GF-D8 (cell line): ENCODE measurements around the gene ADAMTSL2.

Experiments used
- DNase-seq: peaks from one replicate; lab custom pipeline; 2025; lab: John Stamatoyannopoulos, UW

ADAMTSL2 gene

DNA sequence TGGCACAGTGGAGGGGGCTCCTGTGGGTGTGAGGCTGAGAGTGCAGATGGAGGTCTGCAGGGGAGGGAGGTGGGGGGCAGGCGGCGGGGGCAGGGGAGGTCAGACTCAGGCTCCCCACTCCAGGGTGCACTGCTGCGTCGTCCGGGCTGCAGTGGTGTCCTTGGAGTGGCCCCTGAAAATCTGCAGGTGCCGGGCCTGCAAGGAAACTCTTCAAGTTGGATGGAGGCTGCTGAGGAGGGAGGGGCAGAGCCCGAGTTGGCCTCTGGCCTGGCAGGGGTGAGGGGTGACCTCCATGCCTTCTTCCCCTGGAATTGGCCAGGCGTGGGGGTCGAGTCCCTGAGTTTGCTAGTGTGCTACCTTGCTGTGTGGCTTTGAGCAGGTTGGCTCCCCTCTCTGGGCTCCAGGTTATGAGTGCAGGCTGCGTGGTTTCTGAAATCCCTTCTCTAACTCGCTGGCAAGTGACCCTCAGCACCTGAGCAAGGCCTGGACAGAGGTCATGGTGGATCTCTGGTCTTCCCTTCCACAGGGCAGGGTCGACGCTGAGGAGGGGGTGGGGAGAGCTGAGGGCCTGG is 888 bp downstream of the ADAMTSL2 start:
- DNase-seq: no peak

DNA sequence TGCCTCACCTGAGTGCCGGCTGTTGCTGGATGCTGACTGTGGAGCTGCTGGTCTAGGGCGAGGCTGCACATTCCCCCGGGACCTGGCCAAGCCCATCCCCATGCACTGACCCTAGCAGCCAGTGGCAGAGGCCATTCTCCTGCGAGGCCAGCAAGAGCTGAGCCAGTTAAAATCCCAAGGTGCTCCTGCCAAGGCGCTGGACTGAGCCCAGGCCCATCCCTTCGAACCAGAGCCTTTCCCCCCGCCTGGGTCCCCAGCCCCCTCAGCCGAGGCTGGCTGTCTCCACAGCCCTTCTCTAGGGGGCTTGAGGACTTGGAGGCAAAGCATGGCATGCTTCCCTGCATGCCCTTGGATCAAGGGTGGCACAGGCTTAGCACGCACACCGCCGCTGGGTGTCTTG is 1.6 kb downstream of the ADAMTSL2 start:
- DNase-seq: no peak

DNA sequence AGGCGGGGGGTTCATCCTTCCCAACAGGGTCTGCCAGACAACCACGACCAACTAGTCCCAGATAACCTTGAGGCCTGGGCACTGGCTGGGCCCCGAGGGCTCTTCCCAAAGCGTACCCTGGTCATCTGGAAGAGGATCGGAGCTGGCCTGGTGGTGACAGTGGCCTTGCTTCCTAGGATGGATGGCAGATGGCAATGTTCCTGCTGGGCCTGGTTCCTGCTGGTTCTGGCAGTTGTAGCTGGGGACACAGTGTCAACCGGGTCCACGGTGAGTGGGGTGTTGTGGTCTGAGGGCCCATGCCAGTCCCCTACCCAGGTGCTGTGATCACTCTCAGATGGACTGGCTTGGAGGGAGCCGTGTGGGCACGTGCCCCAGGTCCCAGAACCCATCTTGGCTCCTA is 2.0 kb downstream of the ADAMTSL2 start:
- DNase-seq: no peak

DNA sequence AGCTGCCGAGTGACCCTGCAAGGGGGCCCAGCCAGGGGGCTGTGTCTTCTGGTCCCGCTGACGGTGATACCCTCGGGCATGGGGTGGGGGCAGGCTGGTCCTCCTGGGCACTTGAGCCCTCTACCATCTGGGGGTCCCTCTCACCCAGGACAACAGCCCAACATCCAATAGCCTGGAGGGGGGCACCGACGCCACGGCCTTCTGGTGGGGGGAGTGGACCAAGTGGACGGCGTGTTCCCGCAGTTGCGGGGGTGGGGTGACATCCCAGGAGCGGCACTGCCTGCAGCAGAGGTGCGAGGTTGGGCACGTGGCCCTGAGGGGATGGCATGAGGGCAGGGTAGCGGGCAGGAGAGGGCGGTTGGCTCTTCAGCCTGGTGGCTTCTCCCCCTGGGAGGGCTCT is 2.8 kb downstream of the ADAMTSL2 start:
- no peak for DNase-seq

DNA sequence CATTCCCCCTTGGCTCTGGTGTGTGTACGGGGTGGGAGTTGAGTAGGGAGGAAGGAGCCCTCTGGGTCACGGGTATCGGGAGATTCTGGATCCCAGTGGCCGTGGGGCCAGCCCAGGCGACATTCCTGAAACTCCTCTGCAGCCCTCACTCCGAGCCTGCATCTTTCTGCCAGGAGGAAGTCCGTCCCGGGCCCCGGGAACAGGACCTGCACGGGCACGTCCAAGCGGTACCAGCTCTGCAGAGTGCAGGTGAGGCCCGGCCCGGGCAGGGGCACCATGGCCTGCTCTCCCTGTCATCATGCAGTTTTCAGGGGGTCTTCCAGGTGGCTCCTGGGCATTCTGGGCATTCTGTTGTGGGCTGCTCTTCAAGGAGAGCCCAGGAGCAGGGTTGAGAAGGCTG is 3.7 kb downstream of the ADAMTSL2 start:
- no peak for DNase-seq

DNA sequence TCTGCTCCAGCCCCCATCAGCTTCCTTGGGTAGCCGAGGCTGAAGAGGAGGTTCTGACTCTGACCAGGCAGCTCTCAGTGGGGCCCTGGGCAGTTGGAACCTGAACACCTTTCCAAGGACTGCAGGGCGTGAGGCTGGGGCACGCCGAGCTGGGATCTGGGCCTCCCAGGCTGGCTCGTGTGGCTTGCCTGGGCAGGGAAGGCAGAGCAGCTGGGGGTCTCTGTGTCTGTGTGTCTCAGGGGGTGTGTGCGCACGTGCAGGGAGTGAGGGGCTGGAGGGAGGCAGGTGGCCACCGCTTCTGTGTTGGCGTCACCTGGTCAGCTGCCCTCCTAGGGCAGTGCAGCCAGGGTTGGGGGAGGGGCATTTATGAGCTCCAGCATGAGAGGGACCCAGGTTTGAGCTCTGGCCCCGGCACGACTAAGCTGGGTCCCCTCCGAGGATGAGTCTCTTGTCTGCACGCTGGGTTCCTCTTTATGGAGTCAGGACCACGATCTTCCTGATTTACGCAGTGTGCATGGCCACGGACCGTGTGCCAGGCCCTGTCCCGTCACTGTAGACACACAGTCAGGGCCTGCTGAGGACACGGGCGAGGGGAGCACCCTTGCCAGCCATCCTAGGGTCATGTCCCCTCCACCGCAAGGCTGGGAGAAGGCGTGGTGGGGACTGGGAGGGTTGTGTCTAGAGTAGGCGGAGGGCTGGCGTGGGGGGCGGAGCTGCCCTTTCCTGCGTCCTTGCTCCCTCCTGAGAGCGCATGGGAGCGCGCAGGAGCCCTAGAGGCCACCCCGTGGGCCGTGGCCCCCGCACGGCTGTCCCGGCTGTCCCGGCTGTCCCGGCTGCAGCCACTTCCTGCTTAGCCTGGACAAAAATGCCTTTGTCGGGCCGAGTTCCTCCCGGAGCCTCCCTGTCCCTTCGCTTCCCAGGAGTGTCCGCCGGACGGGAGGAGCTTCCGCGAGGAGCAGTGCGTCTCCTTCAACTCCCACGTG is 4.6 kb downstream of the ADAMTSL2 start:
- no peak for DNase-seq

DNA sequence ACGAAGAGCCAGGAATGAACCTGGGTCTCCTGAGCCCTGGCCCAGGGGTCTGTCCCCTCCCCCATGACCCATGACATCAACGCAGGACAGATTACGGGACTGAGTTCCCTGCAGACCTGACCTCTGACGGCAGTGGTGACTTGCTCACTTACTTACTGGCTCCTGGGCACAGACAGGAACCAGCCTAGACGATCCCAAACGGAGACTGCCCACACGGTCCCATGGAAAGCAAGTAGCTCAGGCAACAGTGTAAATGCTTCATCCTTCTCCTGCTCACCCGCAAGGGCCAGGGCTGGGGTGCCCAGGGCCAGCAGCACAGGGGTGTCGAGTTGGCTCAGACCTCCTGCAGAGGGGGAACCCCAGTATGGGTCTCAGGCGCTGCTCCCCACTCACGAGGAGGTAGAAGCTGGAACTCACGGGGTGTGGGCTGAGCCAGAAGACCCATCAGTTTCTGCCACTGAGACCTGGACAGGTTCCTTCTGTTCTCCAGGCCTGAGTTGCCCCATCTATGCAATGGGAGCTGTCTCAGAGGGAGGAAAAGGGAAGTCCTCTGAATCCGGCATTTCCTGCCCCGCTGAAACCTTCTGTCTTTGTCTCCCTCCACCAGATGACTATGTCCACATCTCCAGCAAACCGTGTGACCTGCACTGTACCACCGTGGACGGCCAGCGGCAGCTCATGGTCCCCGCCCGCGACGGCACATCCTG is 5.6 kb downstream of the ADAMTSL2 start:
- DNase-seq: no peak

DNA sequence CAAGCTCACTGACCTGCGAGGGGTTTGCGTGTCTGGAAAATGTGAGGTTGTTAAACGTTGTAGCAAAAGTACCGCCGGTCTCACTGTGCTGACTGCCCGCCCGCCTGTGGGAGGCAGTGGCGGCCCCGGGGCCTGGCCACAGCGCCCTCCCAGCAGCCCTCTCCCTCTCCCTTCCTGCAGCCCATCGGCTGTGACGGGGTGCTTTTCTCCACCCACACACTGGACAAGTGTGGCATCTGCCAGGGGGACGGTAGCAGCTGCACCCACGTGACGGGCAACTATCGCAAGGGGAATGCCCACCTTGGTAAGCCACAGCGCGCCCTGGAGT is 6.2 kb downstream of the ADAMTSL2 start:
- DNase-seq: no peak

DNA sequence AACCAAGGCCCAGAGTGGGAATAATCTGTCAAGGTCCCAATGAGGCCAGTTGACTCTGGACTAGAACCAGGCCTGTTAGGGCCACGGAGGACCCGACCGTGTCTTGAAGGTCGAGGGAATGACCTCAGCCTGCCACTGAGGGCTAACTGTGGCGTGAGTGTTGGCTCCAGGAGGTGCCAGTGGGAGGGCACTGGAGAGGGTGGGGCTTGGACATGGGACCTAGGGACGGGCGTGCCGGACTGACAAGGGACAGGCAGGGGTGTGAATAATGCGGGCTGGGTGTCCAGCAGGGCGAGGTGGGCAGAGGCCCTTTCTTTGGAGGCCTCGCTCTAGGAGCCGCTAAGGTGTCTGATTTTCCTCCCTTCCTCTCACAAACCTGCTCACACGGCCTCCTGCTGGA is 7.5 kb downstream of the ADAMTSL2 start:
- no peak for DNase-seq

DNA sequence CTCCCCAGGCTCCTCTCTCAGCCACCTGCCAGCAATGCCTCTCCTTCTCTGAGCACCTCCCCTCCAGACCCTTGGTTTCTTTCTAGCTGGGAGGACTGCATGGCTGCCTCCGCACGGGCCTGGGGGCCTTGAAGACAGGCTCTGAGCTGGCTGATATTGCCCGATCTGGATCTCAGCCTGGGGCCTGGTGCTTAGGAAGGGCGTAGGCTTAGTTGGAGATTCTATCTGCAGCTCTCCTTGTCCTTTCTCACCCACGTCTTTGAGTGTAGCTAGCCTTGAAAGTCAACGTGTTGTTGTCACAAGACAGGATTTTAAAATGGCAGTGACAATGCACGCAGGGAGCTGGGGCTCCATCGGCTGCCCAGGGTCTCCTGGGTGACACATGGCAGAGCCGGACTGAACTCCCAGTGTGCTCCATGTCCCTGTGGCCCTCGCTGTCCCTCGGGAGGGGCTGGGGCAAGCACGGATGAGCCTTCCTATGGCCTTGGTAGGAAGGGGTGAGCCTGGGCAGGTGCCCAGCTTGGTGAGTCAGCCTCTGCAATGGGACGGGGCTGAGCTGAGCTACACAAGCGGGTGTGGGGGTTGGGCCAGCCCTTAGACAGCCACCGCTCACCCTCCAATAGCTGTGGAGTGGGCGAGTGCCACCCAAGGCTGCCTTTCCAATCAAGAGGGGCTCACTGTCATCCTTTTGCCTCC is 9.4 kb downstream of the ADAMTSL2 start:
- no peak for DNase-seq

DNA sequence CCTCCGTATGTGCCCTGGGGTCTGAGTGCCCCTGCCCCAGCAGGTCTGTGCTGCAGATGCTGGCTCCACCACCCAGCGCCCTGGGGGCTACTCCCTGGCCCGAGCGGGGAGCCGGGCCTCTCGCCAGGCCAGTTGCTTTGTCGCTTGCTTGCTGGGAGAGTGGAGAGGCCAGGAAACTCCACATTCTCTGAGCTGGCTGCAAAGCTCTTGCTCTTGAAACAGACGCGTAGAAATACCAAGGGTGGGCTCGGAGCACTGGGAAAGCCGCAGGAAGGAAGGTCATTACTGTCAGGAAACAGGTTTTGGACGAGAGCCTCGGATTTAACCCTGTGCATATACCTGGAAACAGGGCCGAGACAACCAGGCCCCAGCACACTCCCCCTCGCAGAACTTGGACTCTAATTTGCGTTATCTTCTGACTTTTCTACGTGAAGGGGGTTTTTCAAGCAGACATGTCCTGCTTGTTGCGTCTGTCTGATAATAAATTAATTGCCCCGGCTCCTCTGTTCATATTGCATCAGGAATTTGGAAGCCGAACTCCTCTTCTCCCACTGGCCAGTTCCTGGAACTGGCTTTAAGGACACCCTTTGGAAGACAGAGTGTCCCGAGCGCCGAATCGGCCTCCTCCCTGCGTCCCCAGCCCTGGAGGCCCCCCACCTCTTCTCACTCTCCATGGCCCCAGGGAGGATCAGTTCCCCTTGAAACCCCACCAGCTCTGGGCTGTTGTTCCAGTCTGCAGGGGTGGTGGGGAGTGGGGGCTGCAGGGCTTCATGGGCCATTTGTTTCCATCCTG is 11.2 kb downstream of the ADAMTSL2 start:
- no peak for DNase-seq

DNA sequence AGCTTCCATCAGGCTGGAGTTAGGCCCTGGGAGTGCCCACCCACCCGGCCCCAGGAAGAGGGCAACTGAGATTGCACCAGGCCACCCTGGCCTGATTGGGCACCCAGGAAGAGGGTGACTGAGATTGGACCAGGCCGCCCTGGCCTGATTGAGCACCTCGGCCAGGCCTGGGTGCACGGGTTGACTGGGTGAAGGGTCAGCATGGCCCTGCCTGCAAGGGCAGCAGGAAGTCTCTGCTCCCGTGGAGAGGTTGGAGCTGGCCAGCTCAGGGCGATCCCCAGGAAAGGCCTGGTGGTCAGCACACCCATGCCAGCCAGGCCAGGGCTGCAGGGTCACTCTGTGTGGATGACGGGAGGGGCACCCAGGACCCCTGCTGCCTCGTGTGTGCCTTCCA is 11.8 kb downstream of the ADAMTSL2 start:
- DNase-seq: no peak

DNA sequence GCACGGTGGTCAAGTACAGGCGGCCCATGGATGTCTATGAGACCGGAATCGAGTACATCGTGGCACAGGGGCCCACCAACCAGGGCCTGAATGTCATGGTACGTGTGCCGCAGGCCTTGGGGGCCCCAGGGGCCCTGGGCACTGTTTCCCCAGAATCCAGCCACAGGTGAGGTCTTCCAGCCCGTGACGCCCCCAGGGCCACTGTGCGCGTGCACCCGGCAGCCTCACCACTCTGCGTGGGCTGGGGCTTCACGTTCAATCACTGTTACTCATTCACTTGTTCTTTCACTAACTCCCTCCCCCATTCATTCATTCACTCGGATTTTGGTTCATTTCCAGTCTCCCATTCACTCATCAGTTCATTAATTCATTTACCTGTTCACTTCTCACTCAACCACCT is 12.6 kb downstream of the ADAMTSL2 start:
- no peak for DNase-seq

DNA sequence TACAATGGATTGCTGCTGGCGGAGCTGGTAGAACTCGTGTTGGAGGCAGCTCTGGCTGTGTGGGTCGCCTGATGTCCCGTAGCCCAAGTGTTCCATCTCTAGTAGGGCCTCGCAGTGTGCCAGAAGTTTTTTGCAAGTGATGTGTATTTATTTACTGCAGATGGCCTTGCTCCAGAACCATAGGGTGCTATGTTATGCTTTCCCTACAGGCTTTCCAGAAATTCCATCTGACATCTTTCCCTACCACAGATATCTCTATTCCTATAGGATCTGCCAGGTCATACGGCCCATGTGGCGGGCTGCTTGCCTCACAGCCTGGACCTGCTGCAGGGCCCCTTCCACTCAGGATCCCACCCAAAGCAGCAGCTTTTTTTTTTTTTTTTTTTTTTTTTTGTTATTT is 16.9 kb downstream of the ADAMTSL2 start:
- DNase-seq: no peak

DNA sequence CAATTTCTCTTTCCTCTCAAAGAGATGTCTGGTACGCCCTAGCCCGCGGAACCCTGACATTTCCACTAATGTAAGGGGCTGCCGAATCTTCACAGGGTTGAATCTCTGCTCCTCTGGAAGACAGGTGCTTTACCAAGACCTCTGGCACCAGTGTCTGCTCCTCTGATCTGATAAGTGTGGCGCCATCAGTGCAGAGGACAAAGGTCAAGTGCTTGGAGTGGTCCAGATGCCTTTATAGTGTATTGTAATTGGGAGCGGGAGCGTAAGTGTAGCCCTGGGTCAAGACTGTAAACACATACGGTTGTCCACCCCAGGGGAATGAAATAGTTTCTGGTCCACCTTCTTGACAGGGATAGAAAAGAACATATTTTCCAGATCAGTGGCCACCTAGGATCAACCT is 17.7 kb downstream of the ADAMTSL2 start:
- no peak for DNase-seq

DNA sequence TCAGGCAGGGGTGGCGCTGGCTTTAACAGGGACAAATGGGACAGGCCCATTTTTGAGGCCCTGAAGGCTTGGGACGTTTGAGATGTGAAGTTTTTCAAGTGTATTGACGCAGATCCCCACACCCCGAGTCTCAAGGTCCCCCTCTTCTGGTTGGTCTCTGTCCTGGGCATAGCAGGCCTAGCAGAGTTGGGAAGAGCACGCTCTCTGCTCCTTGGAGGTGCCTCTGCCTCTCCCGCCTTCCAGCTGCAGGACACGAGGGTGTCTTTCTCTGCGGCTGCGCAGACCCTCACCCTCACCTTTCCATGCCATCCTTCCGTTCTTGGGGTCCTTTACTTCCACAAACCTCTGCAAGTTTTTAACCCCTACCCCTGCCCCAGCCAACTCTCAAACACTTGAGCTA is 18.6 kb downstream of the ADAMTSL2 start:
- DNase-seq: no peak

DNA sequence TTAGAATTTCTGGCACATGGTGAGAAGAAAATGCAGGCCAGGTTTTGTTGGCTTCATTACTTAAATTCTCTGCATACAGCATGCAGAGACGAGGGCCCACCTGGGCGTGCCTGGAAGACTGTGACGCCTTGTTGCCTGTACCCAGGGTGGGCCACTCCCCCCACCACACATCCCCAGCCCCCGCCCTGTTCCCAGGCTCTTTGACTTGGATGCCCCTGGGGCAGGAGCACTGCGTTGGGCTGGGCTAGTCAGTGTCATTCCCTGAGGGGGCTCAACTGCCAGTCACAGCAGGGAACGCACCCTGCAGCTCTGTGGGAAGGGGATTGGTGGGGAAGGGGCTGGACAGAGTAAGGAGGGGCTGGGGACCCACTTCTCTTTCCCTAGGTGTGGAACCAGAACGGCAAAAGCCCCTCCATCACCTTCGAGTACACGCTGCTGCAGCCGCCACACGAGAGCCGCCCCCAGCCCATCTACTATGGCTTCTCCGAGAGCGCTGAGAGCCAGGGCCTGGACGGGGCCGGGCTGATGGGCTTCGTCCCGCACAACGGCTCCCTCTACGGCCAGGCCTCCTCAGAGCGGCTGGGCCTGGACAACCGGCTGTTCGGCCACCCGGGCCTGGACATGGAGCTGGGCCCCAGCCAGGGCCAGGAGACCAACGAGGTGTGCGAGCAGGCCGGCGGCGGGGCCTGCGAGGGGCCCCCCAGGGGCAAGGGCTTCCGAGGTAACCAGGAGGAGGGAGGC is 19.6 kb downstream of the ADAMTSL2 start:
- no peak for DNase-seq

DNA sequence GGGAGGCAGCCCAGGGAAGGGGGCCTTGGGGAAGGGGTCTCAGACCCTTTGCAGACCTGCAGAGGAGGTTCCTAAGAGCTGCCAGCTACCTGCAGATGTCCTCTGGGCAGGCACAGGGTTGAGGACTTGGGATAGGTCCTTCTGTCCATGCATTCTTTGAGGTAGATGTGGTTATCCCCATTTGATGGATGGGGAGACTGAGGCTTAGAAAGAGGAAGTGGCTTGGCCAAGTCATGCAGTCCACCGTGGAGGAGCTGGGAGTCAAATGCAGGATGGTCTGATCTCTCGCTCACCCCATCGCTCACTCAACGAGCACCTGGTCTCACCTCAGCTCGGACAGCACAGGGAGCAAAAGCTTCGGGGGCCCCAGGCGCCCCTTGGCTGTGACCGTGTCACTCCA is 20.2 kb downstream of the ADAMTSL2 start:
- DNase-seq: no peak

DNA sequence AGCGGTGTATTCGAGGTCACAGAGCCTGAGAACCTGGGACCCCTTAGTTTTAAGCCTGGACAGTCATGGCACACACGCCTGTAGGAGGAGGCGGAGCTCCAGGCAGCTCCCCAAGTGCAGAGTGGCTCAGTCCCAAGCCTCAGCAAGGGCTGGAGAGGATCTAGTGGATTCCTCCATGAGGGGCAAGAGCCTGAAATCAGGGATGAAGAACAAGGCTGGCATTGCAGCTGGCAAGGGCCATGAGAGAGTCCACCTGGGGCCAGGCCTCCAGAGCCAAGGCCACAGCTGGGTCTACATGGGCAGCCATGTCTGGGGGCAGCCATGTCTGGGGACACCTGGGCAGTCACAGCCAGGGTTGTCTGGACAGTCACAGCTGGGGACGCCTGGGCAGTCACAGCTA is 21.9 kb downstream of the ADAMTSL2 start:
- DNase-seq: no peak

DNA sequence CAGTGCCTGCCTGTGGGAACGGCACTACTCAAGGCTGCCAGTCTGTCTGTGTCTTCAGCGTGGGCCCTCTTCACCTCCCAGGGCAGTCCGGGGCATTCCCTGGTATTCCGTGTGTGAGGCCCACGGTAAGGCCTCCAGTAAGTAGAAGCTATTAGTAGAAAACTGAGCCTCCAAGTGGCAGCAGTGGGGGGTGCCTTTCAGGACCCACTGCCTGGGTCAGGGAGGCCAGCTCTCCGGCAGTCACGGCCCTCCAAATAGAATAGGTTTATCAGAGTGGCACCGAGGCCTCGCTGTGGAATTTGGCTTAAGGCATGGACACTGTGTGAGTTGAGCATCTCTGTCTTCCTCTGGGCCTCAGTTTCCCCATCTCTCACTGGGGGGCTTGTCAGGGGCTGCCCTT is 23.1 kb downstream of the ADAMTSL2 start:
- DNase-seq: no peak
